ENCODE measurements around the gene PRKCB.

PRKCB gene

GRCh38 chr16:23867566-23867965, 31.8 kb downstream of the PRKCB start:
- DNase-seq = no peak

DNA sequence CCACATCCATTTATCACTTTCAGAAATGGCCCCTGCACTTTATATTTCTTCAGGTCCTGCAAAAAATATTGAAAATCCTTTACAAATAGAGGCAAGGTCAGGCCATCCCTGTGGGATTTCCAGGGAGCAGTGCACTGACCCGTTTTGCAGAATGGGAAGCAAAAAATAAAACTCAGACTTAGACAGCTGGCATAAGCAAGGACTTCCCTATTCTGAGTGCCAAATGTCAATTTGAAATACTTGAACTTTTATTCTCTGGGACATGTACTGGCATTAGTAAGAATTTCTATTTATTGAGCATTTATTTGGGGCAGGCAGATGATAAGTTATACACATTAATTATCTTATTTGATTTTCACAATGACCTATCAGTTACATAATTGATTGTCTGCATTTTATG, 32.4 kb downstream of the PRKCB start:
- DNase-seq = no peak

GRCh38 chr16:23869052-23869451, 33.3 kb downstream of the PRKCB start:
- no peak for DNase-seq

GRCh38 chr16:23871924-23872323, 36.1 kb downstream of the PRKCB start:
- no peak for DNase-seq

GRCh38 chr16:23874613-23875294, 39.0 kb downstream of the PRKCB start:
- DNase-seq = no peak

DNA sequence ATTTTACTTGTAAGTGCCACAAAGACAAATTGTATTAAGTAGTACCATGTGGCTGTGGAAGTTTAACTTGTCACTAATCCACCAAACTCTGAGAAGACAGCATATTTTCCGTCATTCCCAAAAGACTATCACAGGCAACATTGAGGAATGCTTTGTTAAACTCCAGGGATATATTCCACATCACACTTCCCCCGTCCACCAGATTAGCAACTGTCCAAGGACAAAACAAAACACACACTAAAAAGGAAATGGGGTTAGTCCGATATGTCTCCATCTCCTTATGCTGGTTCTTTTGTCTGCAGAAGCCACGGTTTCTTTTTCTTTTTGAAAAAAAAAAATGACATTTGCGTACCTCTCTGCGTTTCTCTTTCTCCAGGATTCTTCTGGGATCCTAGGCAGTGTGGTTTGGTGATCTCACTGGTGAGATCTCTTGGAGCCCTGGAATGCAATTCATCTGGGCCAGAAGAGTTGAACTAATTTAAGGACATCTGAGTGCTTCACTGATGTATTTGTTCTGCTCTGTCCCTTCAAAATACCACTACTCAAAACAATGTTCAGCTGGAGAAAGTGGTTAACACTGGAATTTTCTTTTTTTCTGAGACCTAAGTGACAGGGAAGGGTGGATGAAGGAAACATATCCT, 40.6 kb downstream of the PRKCB start:
- no peak for DNase-seq

- DNase-seq = peak; percentile 11
Observed at GRCh38 chr16:23877107-23878070, 41.6 kb downstream of the PRKCB start.

- DNase-seq = no peak
Observed at GRCh38 chr16:23879735-23880373, 44.1 kb downstream of the PRKCB start.

- no peak for DNase-seq
Observed at GRCh38 chr16:23889189-23889588, 53.4 kb downstream of the PRKCB start.

GRCh38 chr16:23893986-23894385, 58.2 kb downstream of the PRKCB start:
- no peak for DNase-seq

- DNase-seq = no peak
Observed at GRCh38 chr16:23895052-23895451, 59.3 kb downstream of the PRKCB start.

GRCh38 chr16:23896832-23897821, 61.3 kb downstream of the PRKCB start:
- no peak for DNase-seq

DNA sequence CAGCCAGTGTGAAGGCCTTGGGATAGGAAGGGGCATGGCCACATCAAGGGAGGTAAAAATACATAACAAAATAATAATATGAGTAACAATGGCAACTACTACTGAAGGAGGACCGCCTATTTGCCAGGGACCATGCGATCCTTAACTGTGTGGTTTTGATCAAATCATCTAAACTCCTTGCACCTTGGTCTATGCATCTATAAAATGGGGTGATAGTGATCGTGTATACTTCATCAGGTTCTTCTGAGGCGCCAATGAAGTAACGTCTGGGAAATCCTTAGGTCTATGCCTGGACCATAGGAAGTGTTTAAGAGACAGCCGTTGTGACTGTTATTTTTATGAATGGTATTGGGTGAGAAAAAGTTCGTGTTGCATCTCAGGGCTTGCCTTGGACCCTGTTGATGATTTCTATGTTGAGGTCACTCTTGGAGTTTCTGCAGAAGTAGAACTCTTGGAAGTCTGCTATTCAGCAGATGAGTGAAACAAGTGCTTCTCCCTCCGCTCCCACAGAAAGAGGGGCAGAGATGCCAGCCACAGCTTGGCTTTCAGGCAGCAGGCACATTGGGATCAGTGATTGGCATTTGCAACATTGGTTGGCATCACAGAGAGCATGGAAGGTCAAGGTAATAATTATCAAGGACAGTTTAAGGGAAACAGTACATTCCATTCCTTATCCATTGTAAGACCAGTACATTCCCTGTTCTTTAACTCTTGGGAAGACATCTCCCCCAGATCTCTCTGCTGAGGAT, 63.1 kb downstream of the PRKCB start:
- DNase-seq = no peak

GRCh38 chr16:23899869-23900268, 64.1 kb downstream of the PRKCB start:
- DNase-seq = no peak

DNA sequence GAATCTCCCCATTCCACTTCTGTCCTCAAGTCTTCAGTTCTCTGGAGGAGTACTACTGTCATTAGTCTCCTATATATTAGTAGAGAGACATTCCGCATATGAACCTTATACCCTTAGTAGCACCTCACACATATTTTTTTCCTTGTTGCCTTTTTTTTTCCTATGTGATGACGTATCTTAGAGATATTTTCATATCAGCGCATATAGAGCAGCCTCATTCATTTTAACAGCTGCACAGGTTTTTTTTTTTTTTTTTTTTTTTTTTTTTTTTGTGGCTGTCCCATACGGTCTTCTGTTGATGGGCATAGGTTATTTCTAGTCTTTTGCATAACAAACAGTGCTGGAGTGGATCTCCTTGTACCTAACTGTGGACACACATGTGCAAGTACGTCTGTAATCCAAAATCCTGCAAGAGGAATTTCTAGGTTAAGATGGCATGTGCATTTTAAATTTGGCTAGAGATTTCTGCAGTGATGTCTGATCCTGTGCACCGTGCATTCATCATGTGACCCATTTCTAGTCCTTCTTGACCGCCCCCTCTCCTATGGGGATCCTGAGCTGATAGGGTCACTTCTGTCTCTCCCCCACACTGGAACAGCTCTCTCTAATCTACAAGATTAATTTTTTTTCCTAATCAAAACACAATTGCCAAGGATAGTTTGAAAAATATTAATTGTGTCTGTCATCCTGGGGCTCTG, 64.8 kb downstream of the PRKCB start:
- DNase-seq = no peak

GRCh38 chr16:23901178-23902033, 65.6 kb downstream of the PRKCB start:
- no peak for DNase-seq

GRCh38 chr16:23902034-23902747, 66.4 kb downstream of the PRKCB start:
- no peak for DNase-seq

DNA sequence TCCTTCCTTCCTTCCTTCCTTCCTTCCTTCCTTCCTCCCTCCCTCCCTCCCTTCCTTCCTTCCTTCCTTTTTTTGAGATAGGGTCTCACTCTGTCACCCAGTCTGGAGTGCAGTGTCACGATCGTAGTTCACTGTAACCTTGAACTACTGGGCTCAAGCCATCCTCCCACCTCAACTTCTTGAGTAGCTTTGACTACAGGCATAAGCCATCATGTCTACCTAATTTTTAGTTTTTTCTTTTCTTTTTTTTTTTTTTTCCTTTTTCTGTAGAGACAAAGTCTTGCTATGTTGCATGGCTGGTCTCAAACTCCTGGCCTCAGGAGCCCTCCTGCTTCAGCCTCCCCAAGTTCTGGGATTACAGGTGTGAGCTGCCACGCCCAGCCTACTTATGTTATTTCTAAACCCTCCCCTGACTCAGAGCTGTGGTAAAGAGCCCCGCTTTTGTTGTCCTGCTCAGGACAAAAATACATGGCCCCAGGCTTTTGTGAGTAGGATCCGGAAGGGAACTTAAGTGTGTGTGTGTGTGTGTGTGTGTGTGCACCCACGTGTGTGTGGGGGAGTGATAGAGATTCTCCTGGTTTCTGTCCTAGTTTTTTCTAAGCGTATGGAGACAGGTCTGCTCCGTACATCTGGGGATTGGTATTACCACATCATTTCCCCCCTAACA, 67.1 kb downstream of the PRKCB start:
- no peak for DNase-seq
